Stimulated activated CD4-positive, alpha-beta T cell treated with anti-CD3 and anti-CD28 coated beads, Interleukin-4, amount 100 ng/mL, for 1 hour (primary cell): ENCODE data around the gene DOC2B.
"Not testable (repeated sequence)": the region's sequence is repeated elsewhere in the genome, so short reads cannot be mapped to it uniquely, and the experiment has no call there.

Experiments used
- DNase-seq: peaks from one replicate; pipeline ENCODE4 v3.0.0-alpha.2; 2020

The DOC2B gene

GRCh38 chr17:187130-187529, 5.7 kb upstream of the DOC2B start:
- no peak for DNase-seq

GRCh38 chr17:185445-186138, 4.1 kb upstream of the DOC2B start:
- DNase-seq = peak; percentile 33

- DNase-seq = no peak
These were observed 1.6 kb upstream of the DOC2B start for GRCh38 chr17:183021-183420.

GRCh38 chr17:182050-182751, 751 bp upstream of the DOC2B start:
- DNase-seq = no peak

GRCh38 chr17:180381-181244, 837 bp downstream of the DOC2B start:
- no peak for DNase-seq

- no peak for DNase-seq
These were observed 1.6 kb downstream of the DOC2B start for GRCh38 chr17:179781-180380.

- no peak for DNase-seq
These were observed 2.4 kb downstream of the DOC2B start for GRCh38 chr17:179066-179432.

- no peak for DNase-seq
These were observed 3.0 kb downstream of the DOC2B start for GRCh38 chr17:178292-179065.

- no peak for DNase-seq
These were observed 3.7 kb downstream of the DOC2B start for GRCh38 chr17:177762-178161.

GRCh38 chr17:177155-177554, 4.3 kb downstream of the DOC2B start:
- no peak for DNase-seq

- no peak for DNase-seq
These were observed 8.1 kb downstream of the DOC2B start for GRCh38 chr17:173166-173911.

GRCh38 chr17:172401-172800, 9.0 kb downstream of the DOC2B start:
- no peak for DNase-seq

GRCh38 chr17:171871-172270, 9.6 kb downstream of the DOC2B start:
- DNase-seq = no peak

- DNase-seq = no peak
These were observed 11.2 kb downstream of the DOC2B start for GRCh38 chr17:170130-170670.

- DNase-seq = not testable (repeated sequence)
These were observed 12.8 kb downstream of the DOC2B start for GRCh38 chr17:168614-169013.

- DNase-seq = no peak
These were observed 15.5 kb downstream of the DOC2B start for GRCh38 chr17:165939-166338.

GRCh38 chr17:164303-165235, 16.9 kb downstream of the DOC2B start:
- DNase-seq = no peak

- DNase-seq = no peak
These were observed 17.8 kb downstream of the DOC2B start for GRCh38 chr17:163514-164098.

- DNase-seq = no peak
These were observed 18.8 kb downstream of the DOC2B start for GRCh38 chr17:162689-163088.

- DNase-seq = no peak
These were observed 20.0 kb downstream of the DOC2B start for GRCh38 chr17:161481-161880.
